Prostate gland (tissue), 2 donors: ENCODE results near the gene TPM2. TPM values are rescaled to one million over a fixed set of nuclear protein-coding genes. Genes with fewer than 3 reads are reported as not detected.
A peak's percentile ranks its signal among the peaks of the same experiment; 100 is the strongest.
"Not testable (repeated sequence)": the region's sequence is repeated elsewhere in the genome, so short reads cannot be mapped to it uniquely, and the experiment has no call there.

Experiments used
- DNase-seq: peaks from one replicate; pipeline ENCODE4 v3.0.0-alpha.2; 2019; ENCODE audit warnings: low spot score
- H3K27ac ChIP-seq, 2 donors: fragments of 200-600 bp; sonication (generic); 2 replicates each; pipeline ENCODE4 v1.5.1; 2017 to 2019
- H3K27me3 ChIP-seq: fragments of 200-600 bp; sonication (generic); replicated peaks from 2 replicates; pipeline ENCODE4 v1.5.1; 2019; ENCODE audit not compliant: insufficient read depth
- H3K36me3 ChIP-seq, 2 donors: fragments of 200-600 bp; sonication (generic); 1 replicate in 1 of 2; 2 replicates in 1 of 2; pipeline versions ENCODE4 v1.5.1 to v1.8.1; 2017 to 2019
- H3K4me1 ChIP-seq: fragments of 200-600 bp; sonication (generic); replicated peaks from 2 replicates; pipeline ENCODE4 v1.5.1; 2019
- H3K4me3 ChIP-seq, 2 donors: fragments of 200-600 bp; sonication (generic); 2 replicates each; pipeline ENCODE4 v1.5.1; 2017 to 2019
- H3K9me3 ChIP-seq: fragments of 200-600 bp; sonication (generic); 2 replicates; pipeline ENCODE4 v1.5.1; 2017
- CTCF ChIP-seq, 4 experiments: fragments of 200-600 bp in 2 of 4; fragments of 450-650 bp in 2 of 4; sonication (generic) in 2 of 4; IDR thresholded peaks; 1 replicate in 3 of 4; 2 replicates in 1 of 4; pipeline ENCODE4 v1.5.1; 2016 to 2019; ENCODE audit warnings: antibody characterized with exemption in 4 of 4, mild to moderate bottlenecking in 2 of 4, moderate library complexity in 2 of 4
- POLR2A ChIP-seq: fragments of 450-650 bp; IDR thresholded peaks from one replicate; pipeline ENCODE4 v1.6.1; 2016; ENCODE audit warnings: antibody characterized with exemption, mild to moderate bottlenecking
- POLR2AphosphoS5 ChIP-seq: sonication (generic); formaldehyde crosslinking; IDR thresholded peaks from one replicate; pipeline ENCODE4 v1.6.1; 2017; ENCODE audit warnings: antibody characterized with exemption
- WGBS: methylation state at CpG from one replicate; pipeline ENCODE4 v1.1.5; 2018; 5-methylcytosine and 5-hydroxymethylcytosine counted together
- intact Hi-C: fragments of 100-400 bp; cut with DNase I; formaldehyde crosslinking; loops from one replicate; pipeline ENCODE4 v1.14.2; 2022
- total RNA-seq, 2 donors: library from RNA; depleted of rRNA; stranded (reverse); fragments of >200 nt; gene quantifications; one replicate each; pipeline ENCODE4 v1.1.0, GENCODE V29; 2016

TPM2 gene
- total RNA-seq, 2 donors from 2014 or later, result 1,037 to 1,042 TPM

GRCh38 chr9:35649431-35650340 lies 40.0 kb downstream of the TPM2 start:
- Histone ChIP-seq H3K36me3 (no peaks in the 10 kb centered on the region), H3K9me3 (no peaks in the 10 kb centered on the region), H3K4me1 (peaks cover 4% of the 10 kb centered on the region), H3K4me3 (no peak overlapping the region), H3K27me3 (no peaks in the 10 kb centered on the region), H3K27ac (no peak overlapping the region)
- no peak for TF ChIP-seq POLR2AphosphoS5
- TF ChIP-seq POLR2A, result no peak
- TF ChIP-seq CTCF (IDR thresholded peaks at IDR 0.05), result no peak
- WGBS, result 68% methylated on average over 23 of the region's 26 CpGs
- no peak for DNase-seq
- intact Hi-C loops, result loop anchor here (5.0 to 10.0 kb wide), 3 partner anchors 42 to 233 kb away; partner anchors contain the start of gene TESK1

- intact Hi-C loops, result loop anchor here (5.0 to 10.0 kb wide), 3 partner anchors 39 to 236 kb away; partner anchors contain the start of gene TESK1
- peak; percentile 89 to 99 (median 95) for TF ChIP-seq CTCF (IDR thresholded peaks at IDR 0.05)
- TF ChIP-seq POLR2A, result peak; percentile 85
- peak; percentile 94 for TF ChIP-seq POLR2AphosphoS5
- Histone ChIP-seq H3K36me3 (no peaks in the 10 kb centered on the region), H3K27me3 (no peaks in the 10 kb centered on the region), H3K4me3 (peak overlapping the region; percentile 41 to 52), H3K9me3 (no peaks in the 10 kb centered on the region), H3K4me1 (peaks cover 4% of the 10 kb centered on the region), H3K27ac (peak overlapping the region; percentile 84 to 86)
- DNase-seq, result peak; percentile 91
- WGBS, result under 1% methylated on average over 50 of the region's 58 CpGs
These were observed 43.0 kb downstream of the TPM2 start for GRCh38 chr9:35646533-35647265.

GRCh38 chr9:35646153-35646532 lies 43.6 kb downstream of the TPM2 start:
- intact Hi-C loops, result loop anchor here (5.0 to 10.0 kb wide), 3 partner anchors 39 to 236 kb away; partner anchors contain the start of gene TESK1
- Histone ChIP-seq H3K4me1 (peaks cover 4% of the 10 kb centered on the region), H3K4me3 (peak overlapping the region; percentile 41 to 52), H3K9me3 (no peaks in the 10 kb centered on the region), H3K27ac (peak overlapping the region; percentile 84 to 86), H3K27me3 (no peaks in the 10 kb centered on the region), H3K36me3 (no peaks in the 10 kb centered on the region)
- TF ChIP-seq POLR2AphosphoS5 (no peak), POLR2A (no peak), CTCF (IDR thresholded peaks at IDR 0.05) (no peak)
- DNase-seq, result peak; percentile 54
- 1% methylated on average over 11 of the region's 11 CpGs for WGBS

- Histone ChIP-seq H3K27ac (peak overlapping the region; percentile 84 to 86), H3K4me3 (peak overlapping the region; percentile 41 to 52)
- intact Hi-C loops, result loop anchor here (5.0 to 10.0 kb wide), 3 partner anchors 38 to 237 kb away; partner anchors contain the start of gene TESK1
- not testable (repeated sequence) for H3K27me3 ChIP-seq, H3K9me3 ChIP-seq, H3K36me3 ChIP-seq, H3K4me1 ChIP-seq, DNase-seq
- 25% methylated on average over 10 of the region's 10 CpGs for WGBS
These were observed 44.0 kb downstream of the TPM2 start for GRCh38 chr9:35645736-35646135.

GRCh38 chr9:35643046-35643445 lies 46.7 kb downstream of the TPM2 start:
- H3K4me3 ChIP-seq, result no peak overlapping the region
- no peaks in the 10 kb centered on the region for H3K36me3 ChIP-seq
- peaks cover 4% of the 10 kb centered on the region for H3K4me1 ChIP-seq
- no peak for TF ChIP-seq CTCF (IDR thresholded peaks at IDR 0.05)
- no peak for TF ChIP-seq POLR2AphosphoS5
- TF ChIP-seq POLR2A, result no peak
- intact Hi-C loops, result loop anchor here (10.0 kb wide), 1 partner anchor 158 kb away; no protein-coding TSS in a partner anchor
- no peak overlapping the region for H3K27ac ChIP-seq
- no peaks in the 10 kb centered on the region for H3K27me3 ChIP-seq
- DNase-seq, result no peak
- WGBS, result 84% methylated on average over 12 of the region's 12 CpGs
- no peaks in the 10 kb centered on the region for H3K9me3 ChIP-seq

- not testable (repeated sequence) for H3K27me3 ChIP-seq, DNase-seq, H3K36me3 ChIP-seq, H3K4me1 ChIP-seq, H3K4me3 ChIP-seq, H3K27ac ChIP-seq, H3K9me3 ChIP-seq
- WGBS, result 96% methylated on average over 3 of the region's 3 CpGs
- intact Hi-C loops, result loop anchor here (10.0 kb wide), 1 partner anchor 157 kb away; no protein-coding TSS in a partner anchor
These were observed 48.2 kb downstream of the TPM2 start for GRCh38 chr9:35641478-35641877.

- intact Hi-C loops, result loop anchor here (10.0 kb wide), 1 partner anchor 156 kb away; no protein-coding TSS in a partner anchor
- not testable (repeated sequence) for H3K4me3 ChIP-seq, H3K4me1 ChIP-seq, H3K27ac ChIP-seq, DNase-seq, H3K27me3 ChIP-seq, H3K36me3 ChIP-seq, H3K9me3 ChIP-seq
- WGBS, result 97% methylated on average over 15 of the region's 15 CpGs
These were observed 49.3 kb downstream of the TPM2 start for GRCh38 chr9:35640431-35640830.
